HL-60 (cell line): ENCODE measurements around the gene FOXP1.

Experiments used
- DNase-seq, 2 experiments: peaks; one replicate each; pipeline ENCODE4 v3.0.0-alpha.2; 2010 to 2020; ENCODE audit warnings: low read depth in 1 of 2, low spot score in 1 of 2
- H3K27ac ChIP-seq: fragments of 250-450 bp; sonication (Bioruptor Pico); replicated peaks from 2 replicates; pipeline ENCODE4 v1.5.1; 2020; ENCODE audit warnings: mild to moderate bottlenecking, moderate library complexity
- H3K27me3 ChIP-seq: fragments of 250-450 bp; sonication (Bioruptor Pico); 2 replicates; pipeline ENCODE4 v1.5.1; 2021; ENCODE audit warnings: mild to moderate bottlenecking, moderate library complexity; ENCODE audit not compliant: insufficient read depth, poor library complexity, severe bottlenecking
- H3K4me3 ChIP-seq: replicated peaks from 2 replicates; pipeline ENCODE4 v1.5.1; 2011; ENCODE audit warnings: mild to moderate bottlenecking, control low read depth, low read length; ENCODE audit not compliant: insufficient read depth
- CTCF ChIP-seq: IDR thresholded peaks from one replicate; pipeline ENCODE4 v1.5.1; 2011; ENCODE audit warnings: low read length, control low read depth, inconsistent platforms; ENCODE audit not compliant: insufficient read depth
- GABPA ChIP-seq: IDR thresholded peaks from 2 replicates; pipeline ENCODE4 v1.6.1; 2012; ENCODE audit warnings: low read depth
- POLR2AphosphoS5 ChIP-seq: IDR thresholded peaks from 2 replicates; pipeline ENCODE4 v1.6.1; 2012; ENCODE audit warnings: low read depth
- REST ChIP-seq: IDR thresholded peaks from 2 replicates; pipeline ENCODE4 v1.6.1; 2012; ENCODE audit warnings: low read depth; ENCODE audit not compliant: insufficient replicate concordance
- SPI1 ChIP-seq: IDR thresholded peaks from 2 replicates; pipeline ENCODE4 v1.6.1; 2012; ENCODE audit warnings: low read depth, mild to moderate bottlenecking, borderline replicate concordance

Gene FOXP1

GRCh38 chr3:71160785-71161546 is 422.6 kb downstream of the FOXP1 start:
- no peak overlapping the region for H3K27ac ChIP-seq
- DNase-seq, result no peak

GRCh38 chr3:71156062-71156665 is 427.4 kb downstream of the FOXP1 start:
- TF ChIP-seq SPI1 (no peak), REST (no peak), POLR2AphosphoS5 (no peak), CTCF (no peak), GABPA (no peak)
- DNase-seq, result no peak

More at GRCh38 chr3:71160785-71161546, 422.6 kb downstream of the FOXP1 start:
- H3K27me3 ChIP-seq, result no peaks in the 10 kb centered on the region
- TF ChIP-seq CTCF, result no peak
- TF ChIP-seq POLR2AphosphoS5, result no peak
- TF ChIP-seq SPI1, result no peak
- no peak for TF ChIP-seq GABPA
- TF ChIP-seq REST, result no peak
- no peak overlapping the region for H3K4me3 ChIP-seq

GRCh38 chr3:71154846-71155245 is 428.7 kb downstream of the FOXP1 start:
- no peak for DNase-seq
- Histone ChIP-seq H3K27me3 (no peaks in the 10 kb centered on the region), H3K27ac (no peak overlapping the region), H3K4me3 (no peak overlapping the region)
- TF ChIP-seq GABPA (no peak), CTCF (no peak), POLR2AphosphoS5 (no peak), REST (no peak), SPI1 (no peak)

More at GRCh38 chr3:71156062-71156665, 427.4 kb downstream of the FOXP1 start:
- no peak overlapping the region for H3K4me3 ChIP-seq
- H3K27ac ChIP-seq, result no peak overlapping the region
- H3K27me3 ChIP-seq, result no peaks in the 10 kb centered on the region
